Measurements from ENCODE around the gene CAPN9.
"Not testable (repeated sequence)": the region's sequence is repeated elsewhere in the genome, so short reads cannot be mapped to it uniquely, and the experiment has no call there.

The CAPN9 gene

GRCh38 chr1:230747127-230747730 is at the start of gene CAPN9:
Gene CAPN9, plus strand, starts transcription at chr1:230747388. Its CDS starts 109 bp downstream, at chr1:230747497.
- Mint-ChIP-seq H3K4me1 (ENCODE audit: low read depth) (no peaks in the 10 kb centered on the region), H3K27ac (no peak within 1 kb of the TSS), H3K9me3 (no peaks in the 10 kb centered on the region), H3K4me3 (no peak within 1 kb of the TSS), H3K27me3 (peaks cover 10% of the 10 kb centered on the region), H3K36me3 (ENCODE audit: low read depth) (no peaks in the 10 kb centered on the region)
- no peak for DNase-seq

GRCh38 chr1:230698130-230698529 is 49.1 kb upstream of the CAPN9 start:
- peaks cover 15% of the 10 kb centered on the region for H3K36me3 Mint-ChIP-seq (ENCODE audit: low read depth)

GRCh38 chr1:230698964-230699363 is 48.2 kb upstream of the CAPN9 start:
- not testable (repeated sequence) for H3K9me3 Mint-ChIP-seq; DNase-seq; H3K27ac Mint-ChIP-seq; H3K4me1 Mint-ChIP-seq (ENCODE audit: low read depth); H3K4me3 Mint-ChIP-seq; H3K36me3 Mint-ChIP-seq (ENCODE audit: low read depth); H3K27me3 Mint-ChIP-seq

More at GRCh38 chr1:230698130-230698529, 49.1 kb upstream of the CAPN9 start:
- Mint-ChIP-seq H3K9me3 (no peaks in the 10 kb centered on the region), H3K4me3 (no peak overlapping the region), H3K27ac (no peak overlapping the region), H3K27me3 (no peaks in the 10 kb centered on the region), H3K4me1 (ENCODE audit: low read depth) (no peaks in the 10 kb centered on the region)
- DNase-seq: no peak

- Mint-ChIP-seq H3K4me1 (ENCODE audit: low read depth) (no peaks in the 10 kb centered on the region), H3K27me3 (no peaks in the 10 kb centered on the region), H3K27ac (no peak overlapping the region), H3K9me3 (no peaks in the 10 kb centered on the region), H3K36me3 (ENCODE audit: low read depth) (peaks cover 2% of the 10 kb centered on the region), H3K4me3 (no peak overlapping the region)
- no peak for DNase-seq
Observed at GRCh38 chr1:230699716-230700115, 47.5 kb upstream of the CAPN9 start.

- no peak overlapping the region for H3K4me3 Mint-ChIP-seq
- no peaks in the 10 kb centered on the region for H3K9me3 Mint-ChIP-seq
- no peak overlapping the region for H3K27ac Mint-ChIP-seq
- H3K27me3 Mint-ChIP-seq: no peaks in the 10 kb centered on the region
- no peak for DNase-seq
- peaks cover 2% of the 10 kb centered on the region for H3K36me3 Mint-ChIP-seq (ENCODE audit: low read depth)
- no peaks in the 10 kb centered on the region for H3K4me1 Mint-ChIP-seq (ENCODE audit: low read depth)
Observed at GRCh38 chr1:230700132-230700531, 47.1 kb upstream of the CAPN9 start.

GRCh38 chr1:230701434-230701833 is 45.8 kb upstream of the CAPN9 start:
- no peak for DNase-seq
- Mint-ChIP-seq H3K4me1 (ENCODE audit: low read depth) (no peaks in the 10 kb centered on the region), H3K27me3 (no peaks in the 10 kb centered on the region), H3K4me3 (no peak overlapping the region), H3K27ac (no peak overlapping the region), H3K36me3 (ENCODE audit: low read depth) (no peaks in the 10 kb centered on the region), H3K9me3 (no peaks in the 10 kb centered on the region)

- DNase-seq: no peak
- Mint-ChIP-seq H3K9me3 (no peaks in the 10 kb centered on the region), H3K4me3 (no peak overlapping the region), H3K36me3 (ENCODE audit: low read depth) (no peaks in the 10 kb centered on the region), H3K4me1 (ENCODE audit: low read depth) (no peaks in the 10 kb centered on the region), H3K27me3 (peaks cover 4% of the 10 kb centered on the region), H3K27ac (no peak overlapping the region)
Observed at GRCh38 chr1:230701895-230702768, 45.1 kb upstream of the CAPN9 start.

- Mint-ChIP-seq H3K36me3 (ENCODE audit: low read depth) (no peaks in the 10 kb centered on the region), H3K4me1 (ENCODE audit: low read depth) (no peaks in the 10 kb centered on the region), H3K9me3 (no peaks in the 10 kb centered on the region), H3K4me3 (no peak overlapping the region), H3K27ac (no peak overlapping the region), H3K27me3 (peaks cover 12% of the 10 kb centered on the region)
- no peak for DNase-seq
Observed at GRCh38 chr1:230702934-230703678, 44.1 kb upstream of the CAPN9 start.

- Mint-ChIP-seq H3K36me3 (ENCODE audit: low read depth) (no peaks in the 10 kb centered on the region), H3K4me3 (no peak overlapping the region), H3K9me3 (no peaks in the 10 kb centered on the region), H3K27me3 (peaks cover 19% of the 10 kb centered on the region), H3K27ac (no peak overlapping the region), H3K4me1 (ENCODE audit: low read depth) (no peaks in the 10 kb centered on the region)
- no peak for DNase-seq
Observed at GRCh38 chr1:230703679-230704385, 43.4 kb upstream of the CAPN9 start.

GRCh38 chr1:230704830-230705229 is 42.4 kb upstream of the CAPN9 start:
- DNase-seq: no peak
- H3K27me3 Mint-ChIP-seq: peaks cover 21% of the 10 kb centered on the region
- H3K4me1 Mint-ChIP-seq (ENCODE audit: low read depth): no peaks in the 10 kb centered on the region
- no peaks in the 10 kb centered on the region for H3K9me3 Mint-ChIP-seq
- H3K27ac Mint-ChIP-seq: no peak overlapping the region
- H3K4me3 Mint-ChIP-seq: no peak overlapping the region
- no peaks in the 10 kb centered on the region for H3K36me3 Mint-ChIP-seq (ENCODE audit: low read depth)

GRCh38 chr1:230705289-230706019 is 41.7 kb upstream of the CAPN9 start:
- H3K4me3 Mint-ChIP-seq: no peak overlapping the region
- H3K36me3 Mint-ChIP-seq (ENCODE audit: low read depth): no peaks in the 10 kb centered on the region
- peaks cover 21% of the 10 kb centered on the region for H3K27me3 Mint-ChIP-seq
- no peaks in the 10 kb centered on the region for H3K4me1 Mint-ChIP-seq (ENCODE audit: low read depth)
- H3K27ac Mint-ChIP-seq: no peak overlapping the region
- DNase-seq: no peak
- no peaks in the 10 kb centered on the region for H3K9me3 Mint-ChIP-seq

- Mint-ChIP-seq H3K27me3 (peaks cover 21% of the 10 kb centered on the region), H3K36me3 (ENCODE audit: low read depth) (no peaks in the 10 kb centered on the region), H3K4me1 (ENCODE audit: low read depth) (no peaks in the 10 kb centered on the region), H3K27ac (no peak overlapping the region), H3K4me3 (no peak overlapping the region), H3K9me3 (no peaks in the 10 kb centered on the region)
- no peak for DNase-seq
Observed at GRCh38 chr1:230706020-230706699, 41.0 kb upstream of the CAPN9 start.

GRCh38 chr1:230706887-230707731 is 40.1 kb upstream of the CAPN9 start:
- no peak for DNase-seq
- H3K27ac Mint-ChIP-seq: no peak overlapping the region
- no peaks in the 10 kb centered on the region for H3K9me3 Mint-ChIP-seq
- no peaks in the 10 kb centered on the region for H3K36me3 Mint-ChIP-seq (ENCODE audit: low read depth)
- peaks cover 21% of the 10 kb centered on the region for H3K27me3 Mint-ChIP-seq
- no peak overlapping the region for H3K4me3 Mint-ChIP-seq
- no peaks in the 10 kb centered on the region for H3K4me1 Mint-ChIP-seq (ENCODE audit: low read depth)

Data from activated T-cell treated with anti-CD3 and anti-CD28 coated beads, Interleukin-2, amount 50 U/mL, for 24 hours (primary cell).